ENCODE results near the gene CCDC15. TPM values are rescaled to one million over a fixed set of nuclear protein-coding genes. Genes with fewer than 3 reads are reported as not detected.

The CCDC15 gene
- total RNA-seq, 1 donor from 2014 or later = not detected

DNA sequence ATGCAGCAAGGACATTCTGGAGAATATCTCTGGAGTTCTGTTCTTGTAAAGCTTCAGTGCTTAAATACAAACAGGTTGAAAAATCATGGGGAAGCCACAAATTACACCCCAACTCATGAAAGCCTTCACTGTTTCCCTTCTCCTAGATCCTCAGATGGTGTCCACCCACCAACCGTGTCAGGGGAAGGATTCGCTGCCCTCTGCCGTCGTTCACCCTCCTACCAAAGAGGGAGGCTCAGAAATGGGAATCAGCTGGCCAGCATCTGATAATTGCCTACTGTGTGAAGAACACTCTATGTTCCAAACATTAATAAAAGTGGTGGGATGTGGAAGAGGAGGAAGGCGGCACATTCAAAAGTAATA is 10.8 kb upstream of the CCDC15 start:
- no peaks in the 10 kb centered on the region for H3K9me3 ChIP-seq
- H3K27me3 ChIP-seq = no peaks in the 10 kb centered on the region
- DNase-seq (ENCODE audit: low spot score in 2 of 2) = no peak
- no peaks in the 10 kb centered on the region for H3K4me1 ChIP-seq
- no peak overlapping the region for H3K27ac ChIP-seq
- no peaks in the 10 kb centered on the region for H3K36me3 ChIP-seq
- TF ChIP-seq, protein P1, sequence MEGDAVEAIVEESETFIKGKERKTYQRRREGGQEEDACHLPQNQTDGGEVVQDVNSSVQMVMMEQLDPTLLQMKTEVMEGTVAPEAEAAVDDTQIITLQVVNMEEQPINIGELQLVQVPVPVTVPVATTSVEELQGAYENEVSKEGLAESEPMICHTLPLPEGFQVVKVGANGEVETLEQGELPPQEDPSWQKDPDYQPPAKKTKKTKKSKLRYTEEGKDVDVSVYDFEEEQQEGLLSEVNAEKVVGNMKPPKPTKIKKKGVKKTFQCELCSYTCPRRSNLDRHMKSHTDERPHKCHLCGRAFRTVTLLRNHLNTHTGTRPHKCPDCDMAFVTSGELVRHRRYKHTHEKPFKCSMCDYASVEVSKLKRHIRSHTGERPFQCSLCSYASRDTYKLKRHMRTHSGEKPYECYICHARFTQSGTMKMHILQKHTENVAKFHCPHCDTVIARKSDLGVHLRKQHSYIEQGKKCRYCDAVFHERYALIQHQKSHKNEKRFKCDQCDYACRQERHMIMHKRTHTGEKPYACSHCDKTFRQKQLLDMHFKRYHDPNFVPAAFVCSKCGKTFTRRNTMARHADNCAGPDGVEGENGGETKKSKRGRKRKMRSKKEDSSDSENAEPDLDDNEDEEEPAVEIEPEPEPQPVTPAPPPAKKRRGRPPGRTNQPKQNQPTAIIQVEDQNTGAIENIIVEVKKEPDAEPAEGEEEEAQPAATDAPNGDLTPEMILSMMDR (IDR thresholded peaks at IDR 0.05) = no peak
- intact Hi-C loops (cut with DNase I) = no loop called here
- no peak overlapping the region for H3K4me3 ChIP-seq

DNA sequence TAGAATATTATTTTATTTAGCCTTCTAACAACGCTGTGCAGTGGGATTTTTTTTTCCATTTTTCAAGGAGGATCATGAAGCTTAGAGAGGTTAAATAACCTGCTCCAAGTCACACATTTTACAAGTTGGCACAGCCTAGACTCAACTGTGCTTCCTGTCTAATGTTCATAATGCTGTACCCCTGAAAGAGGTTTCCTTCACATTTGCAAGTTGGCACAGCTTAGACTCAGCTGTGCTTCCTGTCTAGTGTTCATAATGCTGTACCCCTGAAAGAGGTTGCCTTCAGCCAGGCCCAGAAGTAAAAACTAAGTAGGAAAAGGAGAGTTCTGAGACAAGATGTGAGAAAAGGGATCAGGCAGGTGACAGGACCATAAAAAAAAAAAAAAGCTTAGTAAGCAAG is 10.3 kb upstream of the CCDC15 start:
- TF ChIP-seq, protein P1 (IDR thresholded peaks at IDR 0.05) = no peak
- Histone ChIP-seq H3K36me3 (no peaks in the 10 kb centered on the region), H3K4me1 (no peaks in the 10 kb centered on the region), H3K27me3 (no peaks in the 10 kb centered on the region), H3K27ac (no peak overlapping the region), H3K4me3 (no peak overlapping the region), H3K9me3 (no peaks in the 10 kb centered on the region)
- intact Hi-C loops (cut with DNase I) = no loop called here
- DNase-seq (ENCODE audit: low spot score in 2 of 2) = no peak

DNA sequence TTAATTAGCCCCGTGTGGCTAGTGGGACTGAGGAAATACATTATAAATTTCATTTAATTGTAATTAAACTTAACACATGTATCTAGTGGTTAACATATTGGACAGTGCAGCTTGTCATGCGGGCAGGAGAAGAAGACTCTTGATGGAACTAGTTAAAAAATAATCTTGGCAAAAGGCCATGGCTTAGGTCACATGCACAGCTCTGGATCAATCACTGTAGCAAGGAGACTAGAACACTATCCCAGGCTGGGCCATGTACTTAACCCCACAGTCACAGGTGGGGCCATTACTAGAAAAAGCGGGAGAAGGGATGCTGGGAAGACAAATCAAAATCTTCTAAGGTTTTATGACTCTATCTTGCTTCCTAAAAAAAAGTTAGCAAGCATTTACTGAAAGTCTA is 9.4 kb upstream of the CCDC15 start:
- DNase-seq (ENCODE audit: low spot score in 2 of 2) = no peak
- Histone ChIP-seq H3K4me3 (no peak overlapping the region), H3K36me3 (no peaks in the 10 kb centered on the region), H3K9me3 (no peaks in the 10 kb centered on the region), H3K4me1 (no peaks in the 10 kb centered on the region), H3K27me3 (no peaks in the 10 kb centered on the region), H3K27ac (no peak overlapping the region)
- intact Hi-C loops (cut with DNase I) = no loop called here
- TF ChIP-seq, protein P1 (IDR thresholded peaks at IDR 0.05) = no peak

DNA sequence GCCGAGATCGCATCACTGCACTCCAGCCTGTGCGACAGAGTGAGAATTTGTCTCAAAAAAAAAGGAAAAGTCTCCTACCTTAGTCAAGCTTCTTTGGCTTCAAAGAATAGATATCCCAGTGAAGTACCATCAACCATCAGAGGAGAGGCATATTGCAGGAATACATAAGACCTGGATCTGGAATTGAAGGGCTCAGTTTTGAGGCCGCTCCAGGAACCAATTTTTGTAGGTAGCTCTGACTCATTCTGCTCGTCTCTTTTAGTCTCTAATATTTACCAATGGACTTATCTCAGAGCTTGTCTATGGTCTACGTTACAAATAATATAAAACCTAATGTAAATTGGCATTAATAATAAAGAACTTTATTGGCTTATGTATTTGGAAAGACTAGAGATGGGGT is 8.2 kb upstream of the CCDC15 start:
- H3K9me3 ChIP-seq = no peaks in the 10 kb centered on the region
- no peak overlapping the region for H3K4me3 ChIP-seq
- intact Hi-C loops (cut with DNase I) = no loop called here
- no peaks in the 10 kb centered on the region for H3K36me3 ChIP-seq
- H3K27me3 ChIP-seq = no peaks in the 10 kb centered on the region
- no peak for DNase-seq (ENCODE audit: low spot score in 2 of 2)
- no peaks in the 10 kb centered on the region for H3K4me1 ChIP-seq
- TF ChIP-seq, protein P1 (IDR thresholded peaks at IDR 0.05) = no peak
- no peak overlapping the region for H3K27ac ChIP-seq

DNA sequence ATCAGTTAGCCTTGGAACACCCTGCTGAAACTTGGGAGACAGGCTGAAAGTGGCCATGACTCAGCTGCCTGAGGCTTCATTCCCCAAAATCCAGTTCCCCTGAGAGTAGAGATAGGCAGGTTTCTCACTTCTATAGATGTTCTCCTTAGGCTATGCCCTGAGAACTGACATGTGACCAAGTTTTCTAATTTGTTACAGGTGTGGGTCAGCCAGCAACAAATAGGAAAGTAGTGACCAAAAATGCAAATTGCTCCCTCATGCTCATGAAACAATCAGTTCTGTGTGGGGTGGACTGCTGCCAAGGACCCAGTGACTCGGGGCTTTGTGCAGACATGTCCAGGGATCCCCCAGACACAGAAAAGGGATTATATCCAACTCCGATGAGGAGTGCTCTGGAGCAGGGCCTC is 7.3 kb upstream of the CCDC15 start:
- no peak overlapping the region for H3K27ac ChIP-seq

More for the DNA sequence above, 7.3 kb upstream of the CCDC15 start:
- TF ChIP-seq, protein P1 (IDR thresholded peaks at IDR 0.05) = no peak
- Histone ChIP-seq H3K9me3 (no peaks in the 10 kb centered on the region), H3K27me3 (no peaks in the 10 kb centered on the region), H3K36me3 (no peaks in the 10 kb centered on the region), H3K4me3 (no peak overlapping the region), H3K4me1 (no peaks in the 10 kb centered on the region)
- no peak for DNase-seq (ENCODE audit: low spot score in 2 of 2)
- intact Hi-C loops (cut with DNase I) = no loop called here

All from ascending aorta (tissue), 2 donors.